Panc1 (cell line): ENCODE data around the gene ANKRD61. TPM values are rescaled to one million over a fixed set of nuclear protein-coding genes. Genes with fewer than 3 reads are reported as not detected.

ENCODE experiments used
- ATAC-seq: fragments of 200-7000 bp; cut with Tn5 transposase; 2 replicates; pipeline ENCODE4 v1.9.1; 2020; ENCODE audit warnings: mild to moderate bottlenecking, moderate library complexity
- BruUV-seq: library from RNA; stranded (reverse); fragments of 400-500 nt; replicated peaks from 2 replicates; lab custom pipeline; 2021; lab: Mats Ljungman, UMichigan
- CTCF ChIA-PET: fragments of 300-600 bp; sonication (Branson Sonifier 250); formaldehyde crosslinking; loops from one replicate; lab custom pipeline; 2022; ENCODE audit warnings: antibody characterized with exemption; lab: Charles Lee
- POLR2A ChIA-PET: fragments of 300-600 bp; sonication (Branson Sonifier 250); formaldehyde crosslinking; loops from one replicate; lab custom pipeline; 2022; ENCODE audit warnings: antibody characterized with exemption; lab: Charles Lee
- DNase-seq: peaks from one replicate; pipeline ENCODE4 v3.0.0-alpha.2; 2010; ENCODE audit warnings: low read depth, low spot score
- H3K27ac ChIP-seq: 2 replicates; pipeline ENCODE4 v1.5.1; 2011; ENCODE audit warnings: mild to moderate bottlenecking, low read length, inconsistent platforms
- H3K27me3 ChIP-seq: fragments of 200-500 bp; sonication (Bioruptor generic); 2 replicates; pipeline ENCODE4 v1.6.0; 2014; ENCODE audit warnings: low read length, inconsistent platforms; ENCODE audit not compliant: control insufficient read depth, insufficient read depth
- H3K36me3 ChIP-seq: fragments of 200-500 bp; sonication (Bioruptor generic); 2 replicates; pipeline ENCODE4 v1.5.1; 2014; ENCODE audit warnings: inconsistent platforms, mild to moderate bottlenecking, low read length, moderate library complexity; ENCODE audit not compliant: control insufficient read depth, insufficient read depth
- H3K4me1 ChIP-seq: 2 replicates; pipeline ENCODE4 v1.5.1; 2011; ENCODE audit warnings: inconsistent platforms, mild to moderate bottlenecking, low read length, moderate library complexity; ENCODE audit not compliant: control insufficient read depth, insufficient read depth
- H3K4me3 ChIP-seq, 2 experiments: 2 replicates each; pipeline ENCODE4 v1.5.1; 2011 to 2012; ENCODE audit warnings: low read depth in 2 of 2, low read length in 2 of 2, mild to moderate bottlenecking in 2 of 2, inconsistent platforms in 1 of 2, moderate library complexity in 1 of 2
- H3K9me3 ChIP-seq: fragments of 200-500 bp; sonication (Bioruptor generic); 2 replicates; pipeline ENCODE4 v1.5.1; 2014; ENCODE audit warnings: low read depth, mild to moderate bottlenecking, inconsistent platforms, low read length, moderate library complexity; ENCODE audit not compliant: control insufficient read depth, insufficient read depth
- POLR2AphosphoS5 ChIP-seq: IDR thresholded peaks from 2 replicates; pipeline ENCODE4 v1.6.1; 2012; ENCODE audit warnings: mild to moderate bottlenecking, low read depth, low read length, moderate library complexity
- SIN3A ChIP-seq: IDR thresholded peaks from 2 replicates; pipeline ENCODE4 v1.6.1; 2012; ENCODE audit warnings: low read depth, mild to moderate bottlenecking, low read length, moderate library complexity, borderline replicate concordance; ENCODE audit not compliant: insufficient read depth
- TCF7L2 ChIP-seq: IDR thresholded peaks from 2 replicates; pipeline ENCODE4 v1.6.1; 2011; ENCODE audit warnings: mild to moderate bottlenecking, low read depth, low read length, inconsistent platforms
- in situ Hi-C: cut with HindIII; loops from 2 replicates; pipeline ENCODE4 v1.10.0; 2016; ENCODE audit warnings: low sequenced_read_pairs, low pct_unique_long_range_greater_than_20kb
- intact Hi-C: fragments of 100-400 bp; cut with micrococcal nuclease; formaldehyde crosslinking; loops from one replicate; pipeline ENCODE4 v1.10.0; 2022; ENCODE audit not compliant: unreplicated experiment
- total RNA-seq: library from RNA; stranded (reverse); gene quantifications from one replicate; pipeline ENCODE4 v1.2.1, GENCODE V29; 2021; ENCODE audit not compliant: unreplicated experiment
- TF ChIP-seq, protein P1 (sequence below): fragments of 450-650 bp; IDR thresholded peaks from 2 replicates; pipeline ENCODE4 v1.5.1; 2017; ENCODE audit warnings: mild to moderate bottlenecking
- TF ChIP-seq, protein P2 (sequence below), 2 experiments: IDR thresholded peaks; 2 replicates each; pipeline ENCODE4 v1.6.1; 2011 to 2012; ENCODE audit warnings: low read depth in 2 of 2, control low read depth in 1 of 2, low read length in 1 of 2, mild to moderate bottlenecking in 1 of 2, moderate library complexity in 1 of 2; ENCODE audit not compliant: insufficient read depth in 1 of 2

ANKRD61 gene
- total RNA-seq, 1 experiment from 2014 or later, result 0.18 TPM

DNA sequence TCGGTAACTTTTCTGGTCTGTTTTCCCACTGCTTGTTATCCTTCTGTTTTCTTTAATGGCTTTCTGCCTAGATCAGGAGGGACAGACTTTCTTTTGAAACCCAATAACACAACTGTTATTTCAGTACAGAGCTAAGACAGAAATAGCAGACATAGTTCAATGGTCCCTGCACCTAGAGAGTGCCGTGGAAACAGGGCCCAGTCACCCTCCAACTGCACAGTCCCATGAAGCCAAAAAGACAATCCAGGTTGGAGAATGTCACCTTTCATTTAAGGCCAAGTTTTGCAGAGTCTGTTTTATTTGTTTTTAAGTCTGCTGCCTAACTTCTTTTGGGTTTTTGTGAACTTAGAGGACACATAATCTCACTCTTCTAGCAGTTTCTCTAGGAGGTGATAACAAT lies 19.6 kb upstream of the ANKRD61 start:
- POLR2A ChIA-PET, result no interaction called here
- H3K27me3 ChIP-seq, result no peaks in the 10 kb centered on the region
- 0 out of 2 replicates have a peak overlapping the region, but pooled peaks have one; percentile 7 for H3K27ac ChIP-seq
- H3K4me3 ChIP-seq, result no peak overlapping the region
- H3K36me3 ChIP-seq, result peaks cover 12% of the 10 kb centered on the region
- intact Hi-C loops (no loop called here), in situ Hi-C loops (no loop called here)
- BruUV-seq, result TSS peak; percentile 73
- DNase-seq, result no peak
- H3K9me3 ChIP-seq, result no peaks in the 10 kb centered on the region
- TF ChIP-seq, protein P1, sequence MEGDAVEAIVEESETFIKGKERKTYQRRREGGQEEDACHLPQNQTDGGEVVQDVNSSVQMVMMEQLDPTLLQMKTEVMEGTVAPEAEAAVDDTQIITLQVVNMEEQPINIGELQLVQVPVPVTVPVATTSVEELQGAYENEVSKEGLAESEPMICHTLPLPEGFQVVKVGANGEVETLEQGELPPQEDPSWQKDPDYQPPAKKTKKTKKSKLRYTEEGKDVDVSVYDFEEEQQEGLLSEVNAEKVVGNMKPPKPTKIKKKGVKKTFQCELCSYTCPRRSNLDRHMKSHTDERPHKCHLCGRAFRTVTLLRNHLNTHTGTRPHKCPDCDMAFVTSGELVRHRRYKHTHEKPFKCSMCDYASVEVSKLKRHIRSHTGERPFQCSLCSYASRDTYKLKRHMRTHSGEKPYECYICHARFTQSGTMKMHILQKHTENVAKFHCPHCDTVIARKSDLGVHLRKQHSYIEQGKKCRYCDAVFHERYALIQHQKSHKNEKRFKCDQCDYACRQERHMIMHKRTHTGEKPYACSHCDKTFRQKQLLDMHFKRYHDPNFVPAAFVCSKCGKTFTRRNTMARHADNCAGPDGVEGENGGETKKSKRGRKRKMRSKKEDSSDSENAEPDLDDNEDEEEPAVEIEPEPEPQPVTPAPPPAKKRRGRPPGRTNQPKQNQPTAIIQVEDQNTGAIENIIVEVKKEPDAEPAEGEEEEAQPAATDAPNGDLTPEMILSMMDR, result no peak
- TF ChIP-seq, protein P2, sequence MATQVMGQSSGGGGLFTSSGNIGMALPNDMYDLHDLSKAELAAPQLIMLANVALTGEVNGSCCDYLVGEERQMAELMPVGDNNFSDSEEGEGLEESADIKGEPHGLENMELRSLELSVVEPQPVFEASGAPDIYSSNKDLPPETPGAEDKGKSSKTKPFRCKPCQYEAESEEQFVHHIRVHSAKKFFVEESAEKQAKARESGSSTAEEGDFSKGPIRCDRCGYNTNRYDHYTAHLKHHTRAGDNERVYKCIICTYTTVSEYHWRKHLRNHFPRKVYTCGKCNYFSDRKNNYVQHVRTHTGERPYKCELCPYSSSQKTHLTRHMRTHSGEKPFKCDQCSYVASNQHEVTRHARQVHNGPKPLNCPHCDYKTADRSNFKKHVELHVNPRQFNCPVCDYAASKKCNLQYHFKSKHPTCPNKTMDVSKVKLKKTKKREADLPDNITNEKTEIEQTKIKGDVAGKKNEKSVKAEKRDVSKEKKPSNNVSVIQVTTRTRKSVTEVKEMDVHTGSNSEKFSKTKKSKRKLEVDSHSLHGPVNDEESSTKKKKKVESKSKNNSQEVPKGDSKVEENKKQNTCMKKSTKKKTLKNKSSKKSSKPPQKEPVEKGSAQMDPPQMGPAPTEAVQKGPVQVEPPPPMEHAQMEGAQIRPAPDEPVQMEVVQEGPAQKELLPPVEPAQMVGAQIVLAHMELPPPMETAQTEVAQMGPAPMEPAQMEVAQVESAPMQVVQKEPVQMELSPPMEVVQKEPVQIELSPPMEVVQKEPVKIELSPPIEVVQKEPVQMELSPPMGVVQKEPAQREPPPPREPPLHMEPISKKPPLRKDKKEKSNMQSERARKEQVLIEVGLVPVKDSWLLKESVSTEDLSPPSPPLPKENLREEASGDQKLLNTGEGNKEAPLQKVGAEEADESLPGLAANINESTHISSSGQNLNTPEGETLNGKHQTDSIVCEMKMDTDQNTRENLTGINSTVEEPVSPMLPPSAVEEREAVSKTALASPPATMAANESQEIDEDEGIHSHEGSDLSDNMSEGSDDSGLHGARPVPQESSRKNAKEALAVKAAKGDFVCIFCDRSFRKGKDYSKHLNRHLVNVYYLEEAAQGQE (IDR thresholded peaks at IDR 0.05; ENCODE audit: insufficient read depth in 1 of 2, low read depth in 2 of 2, low read length in 1 of 2), result no peak
- TF ChIP-seq SIN3A, result no peak
- TF ChIP-seq TCF7L2, result no peak
- no peak for TF ChIP-seq POLR2AphosphoS5
- CTCF ChIA-PET, result no interaction called here
- ATAC-seq, result no peak
- H3K4me1 ChIP-seq, result peaks cover 29% of the 10 kb centered on the region; the same call in 1 of the 2 replicates

DNA sequence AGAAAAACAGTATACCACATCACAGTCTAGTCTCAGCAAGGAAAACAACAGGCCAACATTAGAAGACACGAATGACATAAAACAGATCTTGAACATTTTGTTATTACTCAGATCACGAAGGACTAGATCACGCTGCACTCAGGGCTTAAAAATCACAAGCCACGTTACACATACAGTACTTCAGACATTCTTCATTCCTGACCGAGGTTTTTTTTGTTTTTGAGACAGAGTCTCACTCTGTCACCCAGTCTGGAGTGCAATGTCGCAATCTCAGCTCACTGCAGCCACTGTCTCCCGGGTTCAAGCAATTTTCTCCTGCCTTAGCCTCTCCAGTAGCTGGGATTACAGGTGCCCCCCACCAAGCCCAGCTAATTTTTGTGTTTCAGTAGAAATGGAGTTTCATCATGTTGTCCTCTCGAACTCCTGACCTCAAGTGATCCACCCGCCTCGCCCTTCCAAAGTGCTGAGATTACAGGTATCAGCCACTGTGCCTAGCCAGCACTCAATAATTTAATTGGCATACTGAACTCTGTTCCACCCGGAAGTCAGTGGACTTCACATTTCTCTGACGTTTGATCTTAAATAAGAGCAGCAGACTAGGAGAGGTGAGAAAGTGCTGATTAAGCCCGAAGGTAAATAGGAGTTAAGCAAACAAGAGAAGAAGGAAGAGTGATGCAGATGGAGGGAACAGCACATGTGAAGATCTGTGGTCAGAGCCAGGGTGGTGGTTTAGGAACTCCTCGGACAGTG lies 18.6 kb upstream of the ANKRD61 start:
- ChIA-PET CTCF (interaction anchor here (0.7 kb wide), 1 partner anchor 16 kb away, joined by 4 read pairs; no protein-coding TSS in a partner anchor), POLR2A (interaction anchor here (0.6 to 0.7 kb wide), 2 partner anchors 100 to 1358 kb away, joined by 4 to 6 read pairs; no protein-coding TSS in a partner anchor)
- Histone ChIP-seq H3K27ac (peak overlapping the region; percentile 19; the same call in 1 of the 2 replicates), H3K36me3 (peaks cover 12% of the 10 kb centered on the region), H3K4me1 (peaks cover 27% of the 10 kb centered on the region; the same call in 1 of the 2 replicates), H3K4me3 (no peak overlapping the region), H3K9me3 (no peaks in the 10 kb centered on the region), H3K27me3 (no peaks in the 10 kb centered on the region)
- no peak for ATAC-seq
- no peak for DNase-seq
- TF ChIP-seq SIN3A (no peak), TCF7L2 (no peak), POLR2AphosphoS5 (no peak)
- TF ChIP-seq, protein P1, result no peak
- TF ChIP-seq, protein P2 (IDR thresholded peaks at IDR 0.05; ENCODE audit: insufficient read depth in 1 of 2, low read depth in 2 of 2, low read length in 1 of 2), result no peak
- in situ Hi-C loops (no loop called here), intact Hi-C loops (no loop called here)
- BruUV-seq, result no TSS peak
